ENCODE results near the gene PRXL2A. TPM values are rescaled to one million over a fixed set of nuclear protein-coding genes. Genes with fewer than 3 reads are reported as not detected.
A peak's percentile ranks its signal among the peaks of the same experiment; 100 is the strongest.

Gene PRXL2A
- total and polyA plus RNA-seq, 2 of the 4 experiments (the other 2 are of a cell fraction) = 0.90 to 0.92 TPM

- Histone ChIP-seq H3K23ac (ENCODE audit: low read depth, low read length) (peak overlapping the region; percentile 78; the same call in 1 of the 2 replicates), H2BK20ac (ENCODE audit: low read depth, low read length) (peak overlapping the region; percentile 23; the same call in 1 of the 2 replicates), H2AFZ (replicated peaks; ENCODE audit: low read length, poor library complexity) (no peak overlapping the region), H3K27ac (ENCODE audit: insufficient read depth, low read length) (peak overlapping the region; percentile 69; the same call in 1 of the 2 replicates), H2BK120ac (ENCODE audit: low read depth, low read length) (peak overlapping the region; percentile 37; the same call in 1 of the 2 replicates), H3K9ac (ENCODE audit: low read depth, low read length) (peak overlapping the region; percentile 58), H3K18ac (ENCODE audit: low read depth, low read length) (peak overlapping the region; percentile 80), H3K14ac (replicated peaks; ENCODE audit: low read depth, low read length) (peak overlapping the region; percentile 65), H3K4ac (ENCODE audit: low read depth, low read length) (peak overlapping the region; percentile 70), H4K8ac (ENCODE audit: low read depth in 2 of 2, low read length in 2 of 2) (peak overlapping the region in 1 of 2 experiments; percentile 42; a peak in 3 of 4 replicates), H3K4me2 (ENCODE audit: low read depth, low read length) (peak overlapping the region; percentile 15), H3K4me1 (ENCODE audit: control insufficient read depth, insufficient read depth, low read length) (peaks cover 50% of the 10 kb centered on the region), H3K9me1 (ENCODE audit: insufficient read depth, low read length) (peaks cover 47% of the 10 kb centered on the region), H4K20me1 (ENCODE audit: insufficient read depth, low read length) (peaks cover 63% of the 10 kb centered on the region), H3K56ac (ENCODE audit: extremely low read depth, insufficient read depth, low read length) (no peak overlapping the region), H3K36me3 (ENCODE audit: control insufficient read depth, insufficient read depth, low read length) (no peaks in the 10 kb centered on the region), H3K4me3 (ENCODE audit: insufficient read depth, low read depth, low read length) (no peak overlapping the region), H2BK15ac (ENCODE audit: low read depth, low read length) (no peak overlapping the region), H3K79me1 (ENCODE audit: low read depth in 1 of 2, low read length in 2 of 2) (peaks cover 14 to 99% of the 10 kb centered on the region in 2 experiments), H2AK5ac (ENCODE audit: low read depth, low read length) (peak overlapping the region; percentile 37; the same call in 1 of the 2 replicates), H3K9me3 (ENCODE audit: control insufficient read depth, insufficient read depth, low read length) (no peaks in the 10 kb centered on the region), H2BK5ac (ENCODE audit: low read depth, low read length, poor library complexity, severe bottlenecking) (peak overlapping the region; percentile 72), H4K91ac (ENCODE audit: insufficient read depth, low read depth, low read length) (peak overlapping the region; percentile 50), H4K5ac (ENCODE audit: low read depth, low read length) (peak overlapping the region; percentile 56; the same call in 1 of the 2 replicates), H3K27me3 (ENCODE audit: control insufficient read depth, insufficient read depth, low read length) (no peaks in the 10 kb centered on the region), H2AK9ac (replicated peaks; ENCODE audit: low read depth, low read length, poor library complexity) (peak overlapping the region; percentile 19)
- TF ChIP-seq MAFK (IDR thresholded peaks at IDR 0.05; ENCODE audit: low read depth, low read length) (no peak), CTCF (conservative IDR thresholded peaks at IDR 0.05; ENCODE audit: low read depth, low read length) (no peak), NFE2L2 (IDR thresholded peaks at IDR 0.05; ENCODE audit: low read depth, low read length) (no peak), MAZ (IDR thresholded peaks at IDR 0.05; ENCODE audit: borderline replicate concordance, low read depth, low read length) (no peak), RCOR1 (IDR thresholded peaks at IDR 0.05; ENCODE audit: insufficient replicate concordance, low read length) (no peak), RAD21 (IDR thresholded peaks at IDR 0.05; ENCODE audit: low read length) (no peak), ELK1 (IDR thresholded peaks at IDR 0.05; ENCODE audit: borderline replicate concordance, low read depth, low read length) (no peak), BHLHE40 (IDR thresholded peaks at IDR 0.05; ENCODE audit: low read depth, low read length) (peak; percentile 74), FOS (IDR thresholded peaks at IDR 0.05; ENCODE audit: low read depth, low read length) (peak; percentile 58)
- no TSS peak for BruUV-seq (replicated peaks)
- intact Hi-C loops (cut with micrococcal nuclease) = loop anchor here (5.0 kb wide), 1 partner anchor 34 kb away; no protein-coding TSS in a partner anchor
- peak; percentile 81 for DNase-seq
- in situ Hi-C loops (cut with MboI; ENCODE audit: low sequenced_read_pairs) = loop anchor here (25.0 kb wide), 1 partner anchor 301 kb away; no protein-coding TSS in a partner anchor
- CTCF ChIA-PET = interaction anchor here (0.9 to 5.1 kb wide), 3 partner anchors 18 to 42 kb away, joined by 4 to 26 read pairs (median 4); no protein-coding TSS in a partner anchor
- WGBS, 2 experiments (ENCODE audit: extremely low coverage in 2 of 2, insufficient read length in 1 of 2) = no CpG with 5 or more reads among the region's 5 CpGs
- POLR2A ChIA-PET (ENCODE audit: unreplicated experiment) = no interaction called here
- dilution Hi-C loops (cut with HindIII; ENCODE audit: low sequenced_read_pairs, unreplicated experiment) = no loop called here
- ATAC-seq (ENCODE audit: low read depth) = peak; percentile 46
Observed at GRCh38 chr10:80462981-80463741, 54.8 kb downstream of the PRXL2A start.

Measured in IMR-90 (cell line).